HepG2 (cell line): Measurements from ENCODE around the gene EPHB3. TPM values are rescaled to one million over a fixed set of nuclear protein-coding genes. Genes with fewer than 3 reads are reported as not detected.

Experiments used
- CCDC6 ChIP-seq: sonication (generic); formaldehyde crosslinking; IDR thresholded peaks from 2 replicates; pipeline ENCODE4 v1.8.1; 2022; ENCODE audit warnings: mild to moderate bottlenecking, missing genetic modification reagents, moderate library complexity
- CENPT ChIP-seq: sonication (generic); formaldehyde crosslinking; IDR thresholded peaks from 2 replicates; pipeline ENCODE4 v1.8.0; 2022; ENCODE audit warnings: low read depth, mild to moderate bottlenecking, moderate library complexity, missing genetic modification reagents
- FOXK1 ChIP-seq: sonication (generic); formaldehyde crosslinking; IDR thresholded peaks from 2 replicates; pipeline ENCODE4 v1.4.0; 2020; ENCODE audit warnings: low read depth, missing genetic modification reagents, borderline replicate concordance
- GPN1 ChIP-seq: sonication (generic); formaldehyde crosslinking; IDR thresholded peaks from 2 replicates; pipeline ENCODE4 v1.5.1; 2020; ENCODE audit warnings: missing genetic modification reagents, borderline replicate concordance
- HMG20B ChIP-seq: conservative IDR thresholded peaks from 2 replicates; pipeline ENCODE4 v1.6.1; 2016; ENCODE audit warnings: missing genetic modification reagents, missing compliant biosample characterization
- MED1 ChIP-seq: sonication (generic); formaldehyde crosslinking; IDR thresholded peaks from 2 replicates; pipeline ENCODE4 v1.4.0; 2020; ENCODE audit warnings: missing genetic modification reagents
- NFE2L1 ChIP-seq: sonication (generic); formaldehyde crosslinking; IDR thresholded peaks from 2 replicates; pipeline ENCODE4 v1.4.0; 2020; ENCODE audit warnings: missing genetic modification reagents, mild to moderate bottlenecking, borderline replicate concordance
- NFRKB ChIP-seq: fragments of 450-650 bp; IDR thresholded peaks from 2 replicates; pipeline ENCODE4 v1.6.1; 2017
- NFYB ChIP-seq: sonication (generic); formaldehyde crosslinking; IDR thresholded peaks from 2 replicates; pipeline ENCODE4 v1.4.0; 2020; ENCODE audit warnings: missing genetic modification reagents
- RAD21 ChIP-seq: fragments of 450-650 bp; formaldehyde crosslinking; IDR thresholded peaks from 2 replicates; pipeline ENCODE4 v1.5.0; 2020; ENCODE audit warnings: mild to moderate bottlenecking
- SALL2 ChIP-seq: sonication (generic); formaldehyde crosslinking; IDR thresholded peaks from 2 replicates; pipeline ENCODE4 v1.8.1; 2023; ENCODE audit warnings: mild to moderate bottlenecking, missing genetic modification reagents, inconsistent platforms
- SIN3B ChIP-seq: fragments of 150-350 bp; IDR thresholded peaks from 2 replicates; pipeline ENCODE4 v1.6.1; 2014; ENCODE audit warnings: low read length
- SMAD1 ChIP-seq: sonication (generic); formaldehyde crosslinking; IDR thresholded peaks from 2 replicates; pipeline ENCODE4 v1.4.0; 2020; ENCODE audit warnings: missing genetic modification reagents, low read depth, mild to moderate bottlenecking, borderline replicate concordance
- SMAD3 ChIP-seq: sonication (generic); formaldehyde crosslinking; IDR thresholded peaks from 2 replicates; pipeline ENCODE4 v1.4.0; 2020; ENCODE audit warnings: missing genetic modification reagents
- SP2 ChIP-seq: sonication (generic); formaldehyde crosslinking; IDR thresholded peaks from 2 replicates; pipeline ENCODE4 v1.5.1; 2020; ENCODE audit warnings: mild to moderate bottlenecking, missing genetic modification reagents
- STAG1 ChIP-seq: sonication (generic); formaldehyde crosslinking; IDR thresholded peaks from 2 replicates; pipeline ENCODE4 v1.4.0; 2020; ENCODE audit warnings: missing genetic modification reagents
- TAF1 ChIP-seq: sonication (generic); formaldehyde crosslinking; IDR thresholded peaks from 2 replicates; pipeline ENCODE4 v1.4.0; 2020; ENCODE audit warnings: missing genetic modification reagents
- ZFP62 ChIP-seq: sonication (generic); formaldehyde crosslinking; IDR thresholded peaks from 2 replicates; pipeline ENCODE4 v1.4.0; 2020; ENCODE audit warnings: missing genetic modification reagents
- ZFY ChIP-seq: sonication (generic); formaldehyde crosslinking; IDR thresholded peaks from 2 replicates; pipeline ENCODE4 v1.4.0; 2020; ENCODE audit warnings: missing genetic modification reagents
- ZMYM2 ChIP-seq: sonication (generic); formaldehyde crosslinking; IDR thresholded peaks from 2 replicates; pipeline ENCODE4 v1.8.0; 2022; ENCODE audit warnings: mild to moderate bottlenecking, missing genetic modification reagents
- ZNF136 ChIP-seq: sonication (generic); formaldehyde crosslinking; IDR thresholded peaks from 2 replicates; pipeline ENCODE4 v1.8.1; 2022; ENCODE audit warnings: low read depth, mild to moderate bottlenecking, moderate library complexity, missing genetic modification reagents
- ZNF598 ChIP-seq: sonication (generic); formaldehyde crosslinking; IDR thresholded peaks from 2 replicates; pipeline ENCODE4 v1.5.1; 2020; ENCODE audit warnings: mild to moderate bottlenecking, missing genetic modification reagents, borderline replicate concordance
- ZNF737 ChIP-seq: sonication (generic); formaldehyde crosslinking; IDR thresholded peaks from 2 replicates; pipeline ENCODE4 v1.5.0; 2020; ENCODE audit warnings: missing genetic modification reagents, mild to moderate bottlenecking, borderline replicate concordance
- ZNF850 ChIP-seq: sonication (generic); formaldehyde crosslinking; conservative IDR thresholded peaks from 2 replicates; pipeline ENCODE4 v1.9.0; 2021; ENCODE audit warnings: mild to moderate bottlenecking, missing genetic modification reagents
- polyA plus RNA-seq, 8 experiments: library from polyadenylated mRNA; depleted of rRNA in 3 of 8; stranded (reverse) in 7 of 8; unstranded in 1 of 8; fragments of >200 nt; fragmentation: Illumina TruSeq in 4 of 8; extraction: Trizol in 4 of 8; gene quantifications; 2 replicates each; pipeline versions ENCODE4 v1.2.1 to v1.2.3, GENCODE V29; 2011 to 2016; ENCODE audit warnings: low read depth in 4 of 8, missing spikeins in 1 of 8, mixed read lengths in 1 of 8; ENCODE audit not compliant: insufficient read depth in 1 of 8
- total RNA-seq, 5 experiments: library from RNA; depleted of rRNA; stranded (reverse); fragments of >200 nt; fragmentation: Illumina TruSeq; extraction: Trizol; gene quantifications; 2 replicates each; pipeline ENCODE4 v1.2.3, GENCODE V29; 2016; ENCODE audit warnings: low read depth in 1 of 5
- TF ChIP-seq, protein P1 (sequence below): sonication (generic); formaldehyde crosslinking; IDR thresholded peaks from 2 replicates; pipeline ENCODE4 v1.8.1; 2023; ENCODE audit warnings: mild to moderate bottlenecking, moderate library complexity, missing genetic modification reagents
- TF ChIP-seq, protein P2 (sequence below): sonication (generic); formaldehyde crosslinking; IDR thresholded peaks from 2 replicates; pipeline ENCODE4 v1.4.0; 2020; ENCODE audit warnings: missing genetic modification reagents
- TF ChIP-seq, protein P3 (sequence below): sonication (generic); formaldehyde crosslinking; IDR thresholded peaks from 2 replicates; pipeline ENCODE4 v1.8.1; 2023; ENCODE audit warnings: mild to moderate bottlenecking, missing genetic modification reagents

Gene EPHB3
- total and polyA plus RNA-seq, 2 of the 13 experiments (the other 11 are each of a cell fraction or from before 2014, with no cell fraction given), result 0.01 TPM; not detected in 1

DNA sequence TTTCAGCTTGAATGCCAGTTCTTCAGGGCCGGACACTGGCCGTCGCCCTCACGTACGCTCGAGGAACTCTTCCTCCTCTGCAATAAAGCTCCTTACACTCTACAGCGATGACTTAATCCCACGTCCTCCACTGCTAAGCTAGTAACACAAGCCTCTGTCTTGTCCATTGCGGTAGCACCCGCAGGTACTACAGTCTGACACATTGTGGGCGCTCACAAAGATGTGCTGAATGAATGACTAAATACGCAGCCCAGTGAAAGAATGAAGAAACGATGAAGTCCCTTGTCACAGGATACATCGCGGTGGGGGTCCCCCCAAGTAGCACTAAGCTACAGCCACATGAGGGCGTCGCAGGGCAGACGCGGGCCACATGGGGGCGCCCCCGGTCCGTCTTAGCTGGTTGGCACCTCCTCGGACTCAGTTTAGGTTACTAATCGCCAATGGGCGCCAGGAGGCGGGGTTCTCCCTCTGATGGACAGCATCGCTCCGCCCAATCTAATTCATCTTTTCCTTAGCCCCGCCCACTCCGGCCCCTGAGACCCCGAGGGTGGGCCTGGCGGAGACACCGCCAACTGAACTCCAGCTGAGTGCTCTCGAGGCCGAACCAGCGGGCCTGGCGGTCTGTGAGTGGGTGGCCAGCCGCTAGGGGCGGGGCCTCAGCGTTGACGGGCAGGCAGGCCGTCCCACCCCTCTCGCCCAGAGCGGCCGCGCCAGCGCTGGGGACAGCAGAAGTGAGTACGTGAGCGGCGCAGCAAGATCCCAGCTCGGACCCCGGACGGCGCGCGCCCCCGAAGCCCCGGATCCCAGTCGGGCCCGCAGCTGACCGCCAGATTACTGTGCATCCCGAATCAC is at the start of gene EPHB3 (continued):
- TF ChIP-seq SP2 (peak; percentile 92), SALL2 (CRISPR knock-in tag) (no peak), SIN3B (no peak), MED1 (CRISPR knock-in tag) (peak; percentile 36; the same call in 1 of the 2 replicates), CCDC6 (CRISPR knock-in tag) (0 out of 2 replicates have a peak, but pooled peaks have one; percentile 42), CENPT (CRISPR knock-in tag) (no peak), TAF1 (CRISPR knock-in tag) (peak; percentile 22; the same call in 1 of the 2 replicates), SMAD3 (CRISPR knock-in tag) (no peak), ZMYM2 (no peak), ZFP62 (no peak), NFE2L1 (CRISPR knock-in tag) (no peak), NFYB (peak; percentile 85), NFRKB (no peak), STAG1 (CRISPR knock-in tag) (peak; percentile 98), ZNF598 (CRISPR knock-in tag) (peak; percentile 97; the same call in 1 of the 2 replicates), HMG20B (CRISPR knock-in tag) (no peak), SMAD1 (CRISPR knock-in tag) (peak; percentile 56; the same call in 1 of the 2 replicates), RAD21 (CRISPR knock-in tag) (peak; percentile 98), ZNF737 (CRISPR knock-in tag) (no peak), FOXK1 (CRISPR knock-in tag) (no peak), ZNF136 (CRISPR knock-in tag) (peak; percentile 56; the same call in 1 of the 2 replicates), ZNF850 (no peak), ZFY (0 out of 2 replicates have a peak, but pooled peaks have one; percentile 6), GPN1 (CRISPR knock-in tag) (no peak)
- TF ChIP-seq, protein P1, sequence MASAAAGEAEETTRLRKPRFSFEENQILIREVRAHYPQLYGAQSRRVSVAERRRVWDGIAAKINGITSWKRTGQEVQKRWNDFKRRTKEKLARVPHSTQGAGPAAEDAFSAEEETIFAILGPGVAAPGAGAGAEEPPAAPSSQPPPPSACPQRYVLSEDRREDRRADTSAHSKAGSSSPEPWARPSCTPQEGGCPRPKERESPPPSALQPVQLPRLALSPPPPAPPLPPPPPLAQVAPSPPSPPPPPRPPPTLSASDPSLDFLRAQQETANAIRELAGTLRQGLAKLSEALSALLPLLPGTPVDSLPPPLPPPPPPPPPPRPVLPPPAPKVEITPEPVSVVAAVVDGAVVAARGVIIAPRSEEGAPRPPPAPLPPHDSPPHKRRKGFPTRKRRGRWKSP (CRISPR knock-in tag), result peak; percentile 82; the same call in 1 of the 2 replicates
- TF ChIP-seq, protein P2, sequence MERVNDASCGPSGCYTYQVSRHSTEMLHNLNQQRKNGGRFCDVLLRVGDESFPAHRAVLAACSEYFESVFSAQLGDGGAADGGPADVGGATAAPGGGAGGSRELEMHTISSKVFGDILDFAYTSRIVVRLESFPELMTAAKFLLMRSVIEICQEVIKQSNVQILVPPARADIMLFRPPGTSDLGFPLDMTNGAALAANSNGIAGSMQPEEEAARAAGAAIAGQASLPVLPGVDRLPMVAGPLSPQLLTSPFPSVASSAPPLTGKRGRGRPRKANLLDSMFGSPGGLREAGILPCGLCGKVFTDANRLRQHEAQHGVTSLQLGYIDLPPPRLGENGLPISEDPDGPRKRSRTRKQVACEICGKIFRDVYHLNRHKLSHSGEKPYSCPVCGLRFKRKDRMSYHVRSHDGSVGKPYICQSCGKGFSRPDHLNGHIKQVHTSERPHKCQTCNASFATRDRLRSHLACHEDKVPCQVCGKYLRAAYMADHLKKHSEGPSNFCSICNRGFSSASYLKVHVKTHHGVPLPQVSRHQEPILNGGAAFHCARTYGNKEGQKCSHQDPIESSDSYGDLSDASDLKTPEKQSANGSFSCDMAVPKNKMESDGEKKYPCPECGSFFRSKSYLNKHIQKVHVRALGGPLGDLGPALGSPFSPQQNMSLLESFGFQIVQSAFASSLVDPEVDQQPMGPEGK (CRISPR knock-in tag), result peak; percentile 46
- TF ChIP-seq, protein P3, sequence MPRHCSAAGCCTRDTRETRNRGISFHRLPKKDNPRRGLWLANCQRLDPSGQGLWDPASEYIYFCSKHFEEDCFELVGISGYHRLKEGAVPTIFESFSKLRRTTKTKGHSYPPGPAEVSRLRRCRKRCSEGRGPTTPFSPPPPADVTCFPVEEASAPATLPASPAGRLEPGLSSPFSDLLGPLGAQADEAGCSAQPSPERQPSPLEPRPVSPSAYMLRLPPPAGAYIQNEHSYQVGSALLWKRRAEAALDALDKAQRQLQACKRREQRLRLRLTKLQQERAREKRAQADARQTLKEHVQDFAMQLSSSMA (CRISPR knock-in tag), result 0 out of 2 replicates have a peak, but pooled peaks have one; percentile 25
